Measurements from ENCODE around the gene PLEKHM3. TPM values are rescaled to one million over a fixed set of nuclear protein-coding genes. Genes with fewer than 3 reads are reported as not detected.

PLEKHM3 gene
- total and polyA plus RNA-seq, 2 of the 4 experiments (the other 2 are of a cell fraction): 2.4 to 11.3 TPM

DNA sequence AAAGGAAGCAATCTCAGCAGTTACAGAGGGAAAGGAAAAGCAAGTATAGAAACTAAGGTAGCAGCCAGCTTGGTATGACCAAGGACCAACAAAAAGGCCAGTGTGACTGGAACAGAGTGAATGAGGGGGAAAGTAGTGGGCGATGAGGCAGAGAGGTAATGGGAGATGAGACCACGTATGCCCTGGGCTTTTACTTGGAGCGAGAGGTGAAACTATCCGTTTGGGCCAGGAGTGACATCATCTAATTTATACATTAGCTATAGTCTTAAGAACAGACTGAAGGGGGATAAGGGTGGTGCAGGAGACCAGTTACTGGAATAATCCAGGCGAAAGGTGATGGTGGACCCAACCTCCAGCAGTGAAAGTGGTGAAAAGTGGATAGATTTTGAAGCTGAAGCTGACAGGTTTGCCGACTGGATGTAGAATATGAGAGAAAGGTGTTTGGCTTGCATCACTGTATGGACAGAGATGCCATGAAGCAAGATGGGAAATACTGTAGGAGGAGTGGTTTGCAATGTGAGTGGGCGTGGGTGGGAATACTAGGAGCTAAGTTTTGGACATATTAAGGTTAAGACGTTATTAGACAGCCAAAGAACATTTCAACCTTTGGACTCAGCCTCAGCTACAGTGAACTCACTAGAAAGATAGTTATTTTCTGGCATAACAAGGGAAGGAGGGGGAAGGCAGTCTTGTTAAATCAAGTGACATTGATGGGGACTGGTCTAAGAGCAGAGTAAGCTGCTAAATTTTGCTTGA is 106.0 kb downstream of the PLEKHM3 start:
- intact Hi-C loops (cut with micrococcal nuclease) (no loop called here), in situ Hi-C loops (cut with MboI; ENCODE audit: low sequenced_read_pairs) (no loop called here), dilution Hi-C loops (cut with HindIII; ENCODE audit: low sequenced_read_pairs, unreplicated experiment) (no loop called here)
- H3K79me1 ChIP-seq (ENCODE audit: low read depth in 1 of 2, low read length in 2 of 2): no peaks in the 10 kb centered on the region
- H3K27me3 ChIP-seq (ENCODE audit: control insufficient read depth, insufficient read depth, low read length): no peaks in the 10 kb centered on the region
- no peak overlapping the region for H3K4ac ChIP-seq (ENCODE audit: low read depth, low read length)
- 94% methylated on average over 2 of the region's 8 CpGs; no CpG with 5 or more reads in 1 of the 2 experiments for WGBS, 2 experiments (ENCODE audit: extremely low coverage in 2 of 2, insufficient read length in 1 of 2)
- H4K5ac ChIP-seq (ENCODE audit: low read depth, low read length): no peak overlapping the region
- no peak overlapping the region for H3K18ac ChIP-seq (ENCODE audit: low read depth, low read length)
- no peak overlapping the region for H2BK20ac ChIP-seq (ENCODE audit: low read depth, low read length)
- peaks cover 3% of the 10 kb centered on the region for H3K36me3 ChIP-seq (ENCODE audit: control insufficient read depth, insufficient read depth, low read length)
- H2AFZ ChIP-seq (replicated peaks; ENCODE audit: low read length, poor library complexity): no peak overlapping the region
- H2BK15ac ChIP-seq (ENCODE audit: low read depth, low read length): no peak overlapping the region
- H4K91ac ChIP-seq (ENCODE audit: insufficient read depth, low read depth, low read length): no peak overlapping the region
- no peak overlapping the region for H2AK5ac ChIP-seq (ENCODE audit: low read depth, low read length)
- H3K14ac ChIP-seq (replicated peaks; ENCODE audit: low read depth, low read length): no peak overlapping the region
- no peaks in the 10 kb centered on the region for H3K4me1 ChIP-seq (ENCODE audit: control insufficient read depth, insufficient read depth, low read length)
- no peak overlapping the region for H4K8ac ChIP-seq (ENCODE audit: low read depth in 2 of 2, low read length in 2 of 2)
- no peak overlapping the region for H2BK120ac ChIP-seq (ENCODE audit: low read depth, low read length)
- no peak overlapping the region; the same call in 1 of the 2 replicates for H3K23ac ChIP-seq (ENCODE audit: low read depth, low read length)
- no peak overlapping the region for H2BK5ac ChIP-seq (ENCODE audit: low read depth, low read length, poor library complexity, severe bottlenecking)
- H2AK9ac ChIP-seq (replicated peaks; ENCODE audit: low read depth, low read length, poor library complexity): no peak overlapping the region
- DNase-seq: no peak
- H4K20me1 ChIP-seq (ENCODE audit: insufficient read depth, low read length): no peaks in the 10 kb centered on the region
- no peaks in the 10 kb centered on the region for H3K9me3 ChIP-seq (ENCODE audit: control insufficient read depth, insufficient read depth, low read length)
- ChIA-PET CTCF (no interaction called here), POLR2A (ENCODE audit: unreplicated experiment) (no interaction called here)
- TF ChIP-seq, protein P1, sequence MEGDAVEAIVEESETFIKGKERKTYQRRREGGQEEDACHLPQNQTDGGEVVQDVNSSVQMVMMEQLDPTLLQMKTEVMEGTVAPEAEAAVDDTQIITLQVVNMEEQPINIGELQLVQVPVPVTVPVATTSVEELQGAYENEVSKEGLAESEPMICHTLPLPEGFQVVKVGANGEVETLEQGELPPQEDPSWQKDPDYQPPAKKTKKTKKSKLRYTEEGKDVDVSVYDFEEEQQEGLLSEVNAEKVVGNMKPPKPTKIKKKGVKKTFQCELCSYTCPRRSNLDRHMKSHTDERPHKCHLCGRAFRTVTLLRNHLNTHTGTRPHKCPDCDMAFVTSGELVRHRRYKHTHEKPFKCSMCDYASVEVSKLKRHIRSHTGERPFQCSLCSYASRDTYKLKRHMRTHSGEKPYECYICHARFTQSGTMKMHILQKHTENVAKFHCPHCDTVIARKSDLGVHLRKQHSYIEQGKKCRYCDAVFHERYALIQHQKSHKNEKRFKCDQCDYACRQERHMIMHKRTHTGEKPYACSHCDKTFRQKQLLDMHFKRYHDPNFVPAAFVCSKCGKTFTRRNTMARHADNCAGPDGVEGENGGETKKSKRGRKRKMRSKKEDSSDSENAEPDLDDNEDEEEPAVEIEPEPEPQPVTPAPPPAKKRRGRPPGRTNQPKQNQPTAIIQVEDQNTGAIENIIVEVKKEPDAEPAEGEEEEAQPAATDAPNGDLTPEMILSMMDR (conservative IDR thresholded peaks at IDR 0.05; ENCODE audit: low read depth, low read length): no peak
- TF ChIP-seq POLR2A (IDR thresholded peaks at IDR 0.05; ENCODE audit: low read depth, low read length) (no peak), RFX5 (IDR thresholded peaks at IDR 0.05; ENCODE audit: low read depth, low read length) (no peak), MAFK (IDR thresholded peaks at IDR 0.05; ENCODE audit: low read depth, low read length) (no peak), CHD1 (IDR thresholded peaks at IDR 0.05; ENCODE audit: low read depth, low read length) (no peak), RCOR1 (IDR thresholded peaks at IDR 0.05; ENCODE audit: insufficient replicate concordance, low read length) (no peak), FOS (IDR thresholded peaks at IDR 0.05; ENCODE audit: low read depth, low read length) (no peak), SMC3 (IDR thresholded peaks at IDR 0.05; ENCODE audit: low read depth, low read length) (no peak), RAD21 (IDR thresholded peaks at IDR 0.05; ENCODE audit: low read length) (no peak), BHLHE40 (IDR thresholded peaks at IDR 0.05; ENCODE audit: low read depth, low read length) (no peak), NFE2L2 (IDR thresholded peaks at IDR 0.05; ENCODE audit: low read depth, low read length) (no peak)
- TF ChIP-seq, protein P2, sequence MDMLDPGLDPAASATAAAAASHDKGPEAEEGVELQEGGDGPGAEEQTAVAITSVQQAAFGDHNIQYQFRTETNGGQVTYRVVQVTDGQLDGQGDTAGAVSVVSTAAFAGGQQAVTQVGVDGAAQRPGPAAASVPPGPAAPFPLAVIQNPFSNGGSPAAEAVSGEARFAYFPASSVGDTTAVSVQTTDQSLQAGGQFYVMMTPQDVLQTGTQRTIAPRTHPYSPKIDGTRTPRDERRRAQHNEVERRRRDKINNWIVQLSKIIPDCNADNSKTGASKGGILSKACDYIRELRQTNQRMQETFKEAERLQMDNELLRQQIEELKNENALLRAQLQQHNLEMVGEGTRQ (IDR thresholded peaks at IDR 0.05; ENCODE audit: low read depth, low read length): no peak
- TF ChIP-seq, protein P3, sequence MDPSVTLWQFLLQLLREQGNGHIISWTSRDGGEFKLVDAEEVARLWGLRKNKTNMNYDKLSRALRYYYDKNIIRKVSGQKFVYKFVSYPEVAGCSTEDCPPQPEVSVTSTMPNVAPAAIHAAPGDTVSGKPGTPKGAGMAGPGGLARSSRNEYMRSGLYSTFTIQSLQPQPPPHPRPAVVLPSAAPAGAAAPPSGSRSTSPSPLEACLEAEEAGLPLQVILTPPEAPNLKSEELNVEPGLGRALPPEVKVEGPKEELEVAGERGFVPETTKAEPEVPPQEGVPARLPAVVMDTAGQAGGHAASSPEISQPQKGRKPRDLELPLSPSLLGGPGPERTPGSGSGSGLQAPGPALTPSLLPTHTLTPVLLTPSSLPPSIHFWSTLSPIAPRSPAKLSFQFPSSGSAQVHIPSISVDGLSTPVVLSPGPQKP (IDR thresholded peaks at IDR 0.05; ENCODE audit: borderline replicate concordance, low read depth, low read length): no peak
- no peak overlapping the region for H3K4me3 ChIP-seq (ENCODE audit: insufficient read depth, low read depth, low read length)
- no peak overlapping the region for H3K4me2 ChIP-seq (ENCODE audit: low read depth, low read length)
- peaks cover 3% of the 10 kb centered on the region for H3K9me1 ChIP-seq (ENCODE audit: insufficient read depth, low read length)
- ATAC-seq (ENCODE audit: low read depth): no peak
- no peak overlapping the region for H3K9ac ChIP-seq (ENCODE audit: low read depth, low read length)
- H3K27ac ChIP-seq (ENCODE audit: insufficient read depth, low read length): no peak overlapping the region
- H3K56ac ChIP-seq (ENCODE audit: extremely low read depth, insufficient read depth, low read length): no peak overlapping the region
- no TSS peak for BruUV-seq (replicated peaks)

All from IMR-90 (cell line).